NCI-H1694 (cell line): ENCODE data around the gene SCN2B.

ENCODE experiments used
- DNase-seq: peaks from one replicate; lab custom pipeline; 2025; lab: John Stamatoyannopoulos, UW

Gene SCN2B

GRCh38 chr11:118175993-118176777 lies at the start of gene SCN2B:
Gene SCN2B (minus strand): TSS chr11:118176639. CDS start chr11:118176431, 208 bp downstream.
- DNase-seq = no peak

GRCh38 chr11:118224511-118225188 lies 48.2 kb upstream of the SCN2B start, which contains the start of gene JAML:
Gene JAML (minus strand): TSS chr11:118225011. CDS start chr11:118214866, 10,145 bp downstream.
- DNase-seq = no peak

- DNase-seq = no peak
These were observed 47.6 kb upstream of the SCN2B start for GRCh38 chr11:118223992-118224391.

- DNase-seq = no peak
These were observed 47.1 kb upstream of the SCN2B start for GRCh38 chr11:118223570-118223969.

GRCh38 chr11:118222437-118222836 lies 46.0 kb upstream of the SCN2B start:
- no peak for DNase-seq

- DNase-seq = no peak
These were observed 45.0 kb upstream of the SCN2B start for GRCh38 chr11:118221419-118221818.

GRCh38 chr11:118219732-118220131 lies 43.3 kb upstream of the SCN2B start:
- no peak for DNase-seq

GRCh38 chr11:118219244-118219643 lies 42.8 kb upstream of the SCN2B start:
- DNase-seq = no peak

GRCh38 chr11:118217575-118217974 lies 41.1 kb upstream of the SCN2B start:
- no peak for DNase-seq

GRCh38 chr11:118216621-118217481 lies 40.4 kb upstream of the SCN2B start:
- no peak for DNase-seq

- DNase-seq = no peak
These were observed 39.3 kb upstream of the SCN2B start for GRCh38 chr11:118215765-118216164.

- DNase-seq = no peak
These were observed 38.8 kb upstream of the SCN2B start for GRCh38 chr11:118215262-118215661.

- no peak for DNase-seq
These were observed 37.9 kb upstream of the SCN2B start for GRCh38 chr11:118214210-118214914.

- DNase-seq = no peak
These were observed 37.3 kb upstream of the SCN2B start for GRCh38 chr11:118213781-118214180.

- no peak for DNase-seq
These were observed 36.8 kb upstream of the SCN2B start for GRCh38 chr11:118213201-118213600.

- DNase-seq = no peak
These were observed 36.3 kb upstream of the SCN2B start for GRCh38 chr11:118212781-118213191.

- no peak for DNase-seq
These were observed 35.8 kb upstream of the SCN2B start for GRCh38 chr11:118212131-118212725.

GRCh38 chr11:118211006-118211405 lies 34.6 kb upstream of the SCN2B start:
- DNase-seq = no peak

GRCh38 chr11:118210323-118210722 lies 33.9 kb upstream of the SCN2B start:
- DNase-seq = no peak

GRCh38 chr11:118209033-118209432 lies 32.6 kb upstream of the SCN2B start:
- DNase-seq = no peak

GRCh38 chr11:118207079-118207478 lies 30.6 kb upstream of the SCN2B start:
- DNase-seq = no peak
